Trophoblast cell (in vitro differentiated cells and primary cell): ENCODE data around the gene KCNJ5.

Experiments used
- DNase-seq, 2 donors: peaks; one replicate each; pipeline ENCODE4 v3.0.0-alpha.2; 2016
- H2AFZ ChIP-seq: 2 replicates; pipeline ENCODE4 v1.6.1; 2013; ENCODE audit warnings: low read length, moderate library complexity, mild to moderate bottlenecking; ENCODE audit not compliant: insufficient read depth, poor library complexity
- H2AK5ac ChIP-seq: 2 replicates; pipeline ENCODE4 v1.6.1; 2013; ENCODE audit warnings: mild to moderate bottlenecking, low read length
- H2BK120ac ChIP-seq: 2 replicates; pipeline ENCODE4 v1.6.1; 2013; ENCODE audit warnings: low read length, mild to moderate bottlenecking, moderate library complexity; ENCODE audit not compliant: insufficient read depth, poor library complexity
- H2BK12ac ChIP-seq: 2 replicates; pipeline ENCODE4 v1.6.1; 2013; ENCODE audit warnings: mild to moderate bottlenecking, low read length, moderate library complexity
- H2BK5ac ChIP-seq: 2 replicates; pipeline ENCODE4 v1.6.1; 2013; ENCODE audit warnings: low read length, low read depth, moderate library complexity, mild to moderate bottlenecking; ENCODE audit not compliant: poor library complexity
- H3K14ac ChIP-seq: 2 replicates; pipeline ENCODE4 v1.6.1; 2013; ENCODE audit warnings: mild to moderate bottlenecking, low read length
- H3K18ac ChIP-seq: 2 replicates; pipeline ENCODE4 v1.6.1; 2013; ENCODE audit warnings: mild to moderate bottlenecking, low read length
- H3K23ac ChIP-seq: 2 replicates; pipeline ENCODE4 v1.6.1; 2013; ENCODE audit warnings: low read length
- H3K27ac ChIP-seq: 2 replicates; pipeline ENCODE4 v1.5.1; 2013; ENCODE audit warnings: low read depth, mild to moderate bottlenecking, inconsistent platforms, low read length, moderate library complexity
- H3K27me3 ChIP-seq: 2 replicates; pipeline ENCODE4 v1.6.1; 2013; ENCODE audit warnings: inconsistent platforms, mild to moderate bottlenecking, low read length, moderate library complexity; ENCODE audit not compliant: insufficient read depth
- H3K36me3 ChIP-seq, 2 experiments: 1 replicate in 1 of 2; 2 replicates in 1 of 2; pipeline ENCODE4 v1.6.1; 2013; ENCODE audit warnings: low read length in 2 of 2, mild to moderate bottlenecking in 2 of 2, moderate library complexity in 1 of 2; ENCODE audit not compliant: insufficient read depth in 2 of 2, control insufficient read depth in 1 of 2
- H3K4ac ChIP-seq: 2 replicates; pipeline ENCODE4 v1.6.1; 2013; ENCODE audit warnings: low read depth, mild to moderate bottlenecking, low read length, moderate library complexity
- H3K4me1 ChIP-seq, 2 experiments: 1 replicate in 1 of 2; 2 replicates in 1 of 2; pipeline ENCODE4 v1.6.1; 2013; ENCODE audit warnings: low read length in 2 of 2, mild to moderate bottlenecking in 2 of 2, moderate library complexity in 1 of 2; ENCODE audit not compliant: insufficient read depth in 2 of 2, control insufficient read depth in 1 of 2
- H3K4me2 ChIP-seq: 2 replicates; pipeline ENCODE4 v1.6.1; 2013; ENCODE audit warnings: inconsistent platforms, mild to moderate bottlenecking, low read length, moderate library complexity
- H3K4me3 ChIP-seq: 2 replicates; pipeline ENCODE4 v1.5.1; 2013; ENCODE audit warnings: mild to moderate bottlenecking, low read depth, low read length, inconsistent platforms
- H3K79me1 ChIP-seq: one replicate; pipeline ENCODE4 v1.6.1; 2013; ENCODE audit warnings: low read length
- H3K79me2 ChIP-seq: 2 replicates; pipeline ENCODE4 v1.6.1; 2013; ENCODE audit warnings: low read length, mild to moderate bottlenecking; ENCODE audit not compliant: control insufficient read depth, insufficient read depth, poor library complexity
- H3K9ac ChIP-seq: 2 replicates; pipeline ENCODE4 v1.6.1; 2013; ENCODE audit warnings: mild to moderate bottlenecking, low read length
- H3K9me3 ChIP-seq: 2 replicates; pipeline ENCODE4 v1.6.1; 2013; ENCODE audit warnings: low read depth, mild to moderate bottlenecking, control low read depth, inconsistent platforms, low read length; ENCODE audit not compliant: insufficient read depth
- H4K12ac ChIP-seq: 2 replicates; pipeline ENCODE4 v1.6.1; 2013; ENCODE audit warnings: low read depth, mild to moderate bottlenecking, low read length, moderate library complexity
- H4K8ac ChIP-seq: 2 replicates; pipeline ENCODE4 v1.6.1; 2013; ENCODE audit warnings: low read depth, mild to moderate bottlenecking, low read length, moderate library complexity
- H4K91ac ChIP-seq: one replicate; pipeline ENCODE4 v1.6.1; 2013; ENCODE audit warnings: low read depth, mild to moderate bottlenecking, low read length, moderate library complexity
- WGBS: extraction: QIAGEN DNeasy Blood & Tissue Kit; methylation state at CpG from one replicate; pipeline ENCODE4 v1.1.7; 2013; ENCODE audit warnings: missing lambda C conversion rate; ENCODE audit not compliant: insufficient read length, insufficient coverage; ENCODE audit errors: extremely low coverage; 5-methylcytosine and 5-hydroxymethylcytosine counted together

KCNJ5 gene

DNA sequence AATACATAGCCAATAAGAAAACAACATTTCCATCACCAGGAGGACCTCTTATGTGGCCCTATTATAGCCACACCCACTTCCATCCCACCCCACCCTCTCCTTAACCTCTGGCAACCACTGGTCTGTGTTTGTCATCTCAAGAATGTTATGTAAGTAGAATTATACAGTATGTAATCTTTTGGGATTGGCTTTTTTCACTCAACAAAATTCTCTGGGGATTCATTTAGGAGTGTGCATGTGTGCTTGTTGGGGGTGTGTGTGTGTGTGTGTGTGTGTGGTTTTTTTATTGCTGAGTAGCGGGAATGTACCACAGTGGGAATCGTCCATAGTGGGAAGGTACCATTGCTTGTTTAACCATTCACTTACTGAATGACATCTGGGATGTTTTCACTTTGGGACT, 5.2 kb downstream of the KCNJ5 start:
- H3K36me3 ChIP-seq: no peaks in the 10 kb centered on the region
- peaks cover 7% of the 10 kb centered on the region for H3K27me3 ChIP-seq
- peaks cover 8 to 16% of the 10 kb centered on the region in 2 experiments for H3K4me1 ChIP-seq
- no peak overlapping the region for H2AK5ac ChIP-seq
- H3K79me2 ChIP-seq: no peaks in the 10 kb centered on the region
- no peak overlapping the region for H4K91ac ChIP-seq
- H3K9ac ChIP-seq: no peak overlapping the region
- no peak overlapping the region for H2BK12ac ChIP-seq
- no peak overlapping the region for H4K12ac ChIP-seq
- no CpG with 5 or more reads among the region's 2 CpGs for WGBS
- H3K14ac ChIP-seq: no peak overlapping the region
- peaks cover 2% of the 10 kb centered on the region for H3K79me1 ChIP-seq
- H3K9me3 ChIP-seq: no peaks in the 10 kb centered on the region
- H3K4ac ChIP-seq: no peak overlapping the region
- no peak overlapping the region for H4K8ac ChIP-seq
- H3K4me3 ChIP-seq: no peak overlapping the region
- no peak overlapping the region for H3K18ac ChIP-seq
- H3K4me2 ChIP-seq: no peak overlapping the region
- no peak for DNase-seq
- no peak overlapping the region for H2BK5ac ChIP-seq
- no peak overlapping the region for H3K23ac ChIP-seq
- no peak overlapping the region for H3K27ac ChIP-seq
- H2BK120ac ChIP-seq: no peak overlapping the region
- no peak overlapping the region for H2AFZ ChIP-seq

DNA sequence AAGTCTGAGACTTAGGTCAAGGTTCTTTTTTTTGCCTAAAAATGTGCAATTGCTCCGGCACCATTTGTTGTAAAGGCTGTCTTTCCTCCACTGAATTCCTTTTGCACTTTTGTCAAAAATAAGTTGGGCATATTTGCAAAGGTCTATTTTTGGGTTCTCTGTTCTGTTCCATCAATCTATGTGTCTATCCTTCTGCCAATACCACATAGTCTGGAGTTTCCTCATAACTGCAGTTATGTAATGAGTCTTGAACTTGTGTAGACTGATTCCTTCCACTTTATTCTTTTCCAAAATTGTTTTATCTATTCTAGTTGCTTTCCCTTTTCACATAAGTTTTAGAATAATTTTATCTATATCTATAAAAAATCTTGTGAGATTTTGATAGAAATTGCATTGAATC, 6.7 kb downstream of the KCNJ5 start:
- H3K14ac ChIP-seq: no peak overlapping the region
- no peak overlapping the region for H2BK5ac ChIP-seq
- no peak overlapping the region for H2BK12ac ChIP-seq
- no peaks in the 10 kb centered on the region for H3K36me3 ChIP-seq
- H3K4me3 ChIP-seq: no peak overlapping the region
- H3K27ac ChIP-seq: no peak overlapping the region
- no peak overlapping the region for H3K18ac ChIP-seq
- H2BK120ac ChIP-seq: no peak overlapping the region
- H3K79me2 ChIP-seq: no peaks in the 10 kb centered on the region
- no peak overlapping the region for H4K91ac ChIP-seq
- H3K4me1 ChIP-seq: peaks cover 3 to 10% of the 10 kb centered on the region in 2 experiments
- H3K23ac ChIP-seq: no peak overlapping the region
- H2AFZ ChIP-seq: no peak overlapping the region
- no peak for DNase-seq
- no CpG with 5 or more reads among the region's 1 CpG for WGBS
- H3K27me3 ChIP-seq: peaks cover 20% of the 10 kb centered on the region
- peaks cover 2% of the 10 kb centered on the region for H3K9me3 ChIP-seq
- H2AK5ac ChIP-seq: no peak overlapping the region
- H4K8ac ChIP-seq: no peak overlapping the region
- no peak overlapping the region for H3K9ac ChIP-seq
- H3K4me2 ChIP-seq: no peak overlapping the region
- H4K12ac ChIP-seq: no peak overlapping the region
- no peak overlapping the region for H3K4ac ChIP-seq
- peaks cover 2% of the 10 kb centered on the region for H3K79me1 ChIP-seq

DNA sequence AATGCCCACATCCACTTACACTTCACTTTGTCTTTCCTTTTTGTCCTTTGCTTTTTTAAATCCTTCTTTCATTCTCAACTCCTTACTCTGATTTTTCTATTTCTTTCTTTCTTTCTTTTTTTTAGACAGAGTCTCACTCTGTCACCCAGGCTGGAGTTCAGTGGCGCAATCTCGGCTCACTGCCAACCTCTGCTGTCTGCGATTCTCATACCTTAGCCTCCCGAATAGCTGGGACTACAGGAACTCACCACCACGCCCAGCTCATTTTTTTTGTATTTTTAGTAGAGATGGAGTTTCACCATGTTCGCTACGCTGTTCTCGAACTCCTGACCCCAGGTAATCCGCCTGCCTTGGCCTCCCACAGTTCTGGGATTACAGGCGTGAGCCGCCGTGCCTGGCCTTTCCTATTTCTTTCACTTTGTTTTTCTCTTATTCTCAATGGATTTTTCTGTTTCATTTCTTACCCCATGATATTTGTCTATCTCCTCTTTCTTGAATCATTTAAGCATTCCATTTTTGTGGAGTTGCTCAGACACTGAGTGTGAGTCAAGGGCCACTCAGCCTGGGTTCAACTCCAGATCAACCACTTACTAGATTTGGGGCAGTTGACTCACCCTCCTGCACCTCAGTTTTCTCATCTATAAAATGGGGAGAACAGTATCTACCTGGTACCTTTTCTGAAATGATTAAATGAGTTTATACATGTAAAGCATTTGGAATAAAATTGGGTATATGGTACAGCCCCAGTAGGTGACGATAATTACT, 7.6 kb downstream of the KCNJ5 start:
- Histone ChIP-seq H2BK120ac (no peak overlapping the region), H3K27ac (no peak overlapping the region), H3K4me1 (peaks cover 0 to 10% of the 10 kb centered on the region in 2 experiments), H3K23ac (no peak overlapping the region), H4K8ac (no peak overlapping the region), H4K12ac (no peak overlapping the region), H3K79me2 (no peaks in the 10 kb centered on the region), H3K9ac (no peak overlapping the region), H2AK5ac (no peak overlapping the region), H3K14ac (no peak overlapping the region), H3K36me3 (no peaks in the 10 kb centered on the region), H2AFZ (no peak overlapping the region), H3K4ac (no peak overlapping the region), H3K4me3 (no peak overlapping the region), H3K4me2 (no peak overlapping the region), H3K79me1 (no peaks in the 10 kb centered on the region), H2BK5ac (no peak overlapping the region), H3K18ac (no peak overlapping the region), H2BK12ac (no peak overlapping the region), H3K27me3 (peaks cover 27% of the 10 kb centered on the region), H4K91ac (no peak overlapping the region), H3K9me3 (peaks cover 2% of the 10 kb centered on the region)
- whole genome bisulfite sequencing: no CpG with 5 or more reads among the region's 13 CpGs
- DNase-seq: peak in 1 of 2 donors; percentile 33

DNA sequence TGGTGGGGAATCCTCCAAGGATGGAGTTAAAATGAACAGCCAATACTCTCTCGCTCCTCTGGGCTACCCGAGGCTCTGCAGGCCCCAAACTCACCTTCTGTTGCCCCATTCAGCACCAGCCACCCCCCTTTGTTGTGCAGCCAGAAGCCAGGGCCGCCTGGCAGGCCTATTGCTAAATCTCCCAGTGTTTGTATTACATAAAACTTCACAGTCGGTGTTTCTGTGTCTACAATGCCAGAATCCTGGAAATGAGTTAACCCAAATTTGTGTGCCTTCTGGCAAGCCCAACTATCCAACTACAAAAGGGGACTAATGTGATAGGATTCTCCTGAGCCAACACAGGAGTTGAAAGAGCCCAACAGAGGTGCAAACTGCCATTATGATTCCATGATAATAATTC, 9.3 kb downstream of the KCNJ5 start:
- Histone ChIP-seq H3K9me3 (peaks cover 2% of the 10 kb centered on the region), H3K4me3 (no peak overlapping the region), H3K4me2 (no peak overlapping the region), H3K23ac (no peak overlapping the region), H4K91ac (no peak overlapping the region), H2BK5ac (no peak overlapping the region), H3K4me1 (peaks cover 2 to 13% of the 10 kb centered on the region in 2 experiments), H3K14ac (no peak overlapping the region), H3K79me2 (no peaks in the 10 kb centered on the region), H3K36me3 (no peaks in the 10 kb centered on the region), H3K79me1 (no peaks in the 10 kb centered on the region), H4K12ac (no peak overlapping the region), H2AFZ (no peak overlapping the region), H2BK12ac (no peak overlapping the region), H3K9ac (no peak overlapping the region), H2BK120ac (no peak overlapping the region), H4K8ac (no peak overlapping the region), H3K27ac (no peak overlapping the region), H3K4ac (no peak overlapping the region), H3K27me3 (peaks cover 43% of the 10 kb centered on the region), H3K18ac (no peak overlapping the region), H2AK5ac (no peak overlapping the region)
- WGBS: no CpG with 5 or more reads among the region's 4 CpGs
- no peak for DNase-seq
